ENCODE data around the gene SNAI1. TPM values are rescaled to one million over a fixed set of nuclear protein-coding genes. Genes with fewer than 3 reads are reported as not detected.
A peak's percentile ranks its signal among the peaks of the same experiment; 100 is the strongest.

Gene SNAI1
- total and polyA plus RNA-seq, 2 of the 4 experiments (the other 2 are of a cell fraction) = 0.54 to 13.7 TPM

DNA sequence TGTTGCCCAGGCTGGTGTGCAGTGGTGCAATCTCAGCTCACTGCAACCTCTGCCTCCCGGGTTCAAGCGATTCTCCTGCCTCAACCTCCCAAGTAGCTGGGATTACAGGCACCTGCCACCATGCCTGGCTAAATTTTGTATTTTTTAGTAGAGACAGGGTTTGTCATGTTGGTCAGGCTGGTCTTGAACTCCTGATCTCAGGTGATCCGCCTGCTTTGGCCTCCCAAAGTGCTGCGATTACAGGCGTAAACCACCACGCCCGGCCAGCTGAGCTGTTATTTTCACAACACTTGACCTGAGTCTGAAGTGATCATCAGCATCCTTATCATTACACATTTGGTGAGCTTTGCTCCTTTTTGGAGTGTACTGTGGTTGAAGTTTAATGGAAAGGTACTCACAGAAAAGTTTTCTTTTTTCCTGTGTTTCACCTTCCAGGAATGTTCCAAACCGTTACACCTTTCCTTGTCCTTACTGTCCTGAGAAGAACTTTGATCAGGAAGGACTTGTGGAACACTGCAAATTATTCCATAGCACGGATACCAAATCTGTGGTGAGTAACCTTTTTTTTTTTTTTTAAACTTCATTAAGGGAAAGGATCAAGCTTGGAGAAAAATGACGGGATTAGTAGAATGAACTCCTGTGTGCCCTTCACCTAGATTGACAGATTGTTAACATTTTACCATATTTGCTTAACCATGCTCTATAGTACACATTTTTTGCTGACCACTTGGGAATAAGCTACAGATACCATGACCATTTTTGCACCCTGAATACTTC, 36.9 kb upstream of the SNAI1 start:
- no peak overlapping the region for H2BK15ac ChIP-seq (ENCODE audit: low read depth, low read length)
- H2AK9ac ChIP-seq (replicated peaks; ENCODE audit: low read depth, low read length, poor library complexity) = no peak overlapping the region
- peaks cover 53% of the 10 kb centered on the region for H3K36me3 ChIP-seq (ENCODE audit: control insufficient read depth, insufficient read depth, low read length)
- peaks cover 22% of the 10 kb centered on the region for H4K20me1 ChIP-seq (ENCODE audit: insufficient read depth, low read length)
- H3K4ac ChIP-seq (ENCODE audit: low read depth, low read length) = no peak overlapping the region; the same call in 1 of the 2 replicates
- no peak overlapping the region for H2AFZ ChIP-seq (replicated peaks; ENCODE audit: low read length, poor library complexity)
- no TSS peak for BruUV-seq (replicated peaks)
- H4K8ac ChIP-seq (ENCODE audit: low read depth in 2 of 2, low read length in 2 of 2) = no peak overlapping the region
- POLR2A ChIA-PET (ENCODE audit: unreplicated experiment) = no interaction called here
- no peaks in the 10 kb centered on the region for H3K27me3 ChIP-seq (ENCODE audit: control insufficient read depth, insufficient read depth, low read length)
- no peak overlapping the region for H2AK5ac ChIP-seq (ENCODE audit: low read depth, low read length)
- TF ChIP-seq CHD1 (IDR thresholded peaks at IDR 0.05; ENCODE audit: low read depth, low read length) (no peak), MXI1 (IDR thresholded peaks at IDR 0.05; ENCODE audit: borderline replicate concordance, low read depth, low read length) (no peak), USF2 (IDR thresholded peaks at IDR 0.05; ENCODE audit: low read depth, low read length) (no peak), MAFK (IDR thresholded peaks at IDR 0.05; ENCODE audit: low read depth, low read length) (no peak), CTCF (conservative IDR thresholded peaks at IDR 0.05; ENCODE audit: low read depth, low read length) (no peak), BHLHE40 (IDR thresholded peaks at IDR 0.05; ENCODE audit: low read depth, low read length) (no peak), MAZ (IDR thresholded peaks at IDR 0.05; ENCODE audit: borderline replicate concordance, low read depth, low read length) (no peak)
- TF ChIP-seq, protein P1, sequence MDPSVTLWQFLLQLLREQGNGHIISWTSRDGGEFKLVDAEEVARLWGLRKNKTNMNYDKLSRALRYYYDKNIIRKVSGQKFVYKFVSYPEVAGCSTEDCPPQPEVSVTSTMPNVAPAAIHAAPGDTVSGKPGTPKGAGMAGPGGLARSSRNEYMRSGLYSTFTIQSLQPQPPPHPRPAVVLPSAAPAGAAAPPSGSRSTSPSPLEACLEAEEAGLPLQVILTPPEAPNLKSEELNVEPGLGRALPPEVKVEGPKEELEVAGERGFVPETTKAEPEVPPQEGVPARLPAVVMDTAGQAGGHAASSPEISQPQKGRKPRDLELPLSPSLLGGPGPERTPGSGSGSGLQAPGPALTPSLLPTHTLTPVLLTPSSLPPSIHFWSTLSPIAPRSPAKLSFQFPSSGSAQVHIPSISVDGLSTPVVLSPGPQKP (IDR thresholded peaks at IDR 0.05; ENCODE audit: borderline replicate concordance, low read depth, low read length) = no peak
- H3K18ac ChIP-seq (ENCODE audit: low read depth, low read length) = no peak overlapping the region
- dilution Hi-C loops (cut with HindIII; ENCODE audit: low sequenced_read_pairs, unreplicated experiment) = no loop called here
- no peak overlapping the region for H4K91ac ChIP-seq (ENCODE audit: insufficient read depth, low read depth, low read length)
- peak overlapping the region; percentile 8 for H2BK5ac ChIP-seq (ENCODE audit: low read depth, low read length, poor library complexity, severe bottlenecking)
- no peak overlapping the region for H2BK20ac ChIP-seq (ENCODE audit: low read depth, low read length)
- H3K9ac ChIP-seq (ENCODE audit: low read depth, low read length) = no peak overlapping the region
- H2BK120ac ChIP-seq (ENCODE audit: low read depth, low read length) = no peak overlapping the region
- H4K5ac ChIP-seq (ENCODE audit: low read depth, low read length) = no peak overlapping the region
- WGBS, 2 experiments (ENCODE audit: extremely low coverage in 2 of 2, insufficient read length in 1 of 2) = no CpG with 5 or more reads among the region's 10 CpGs
- no peak overlapping the region for H3K4me3 ChIP-seq (ENCODE audit: insufficient read depth, low read depth, low read length)
- intact Hi-C loops (cut with micrococcal nuclease) = no loop called here
- peaks cover 16% of the 10 kb centered on the region for H3K4me1 ChIP-seq (ENCODE audit: control insufficient read depth, insufficient read depth, low read length)
- no peak overlapping the region for H3K4me2 ChIP-seq (ENCODE audit: low read depth, low read length)
- no peak overlapping the region for H3K23ac ChIP-seq (ENCODE audit: low read depth, low read length)
- ATAC-seq (ENCODE audit: low read depth) (no peak), DNase-seq (no peak)
- peaks cover 17% of the 10 kb centered on the region for H3K9me1 ChIP-seq (ENCODE audit: insufficient read depth, low read length)
- no peak overlapping the region for H3K56ac ChIP-seq (ENCODE audit: extremely low read depth, insufficient read depth, low read length)
- H3K79me1 ChIP-seq (ENCODE audit: low read depth in 1 of 2, low read length in 2 of 2) = peaks cover 28 to 61% of the 10 kb centered on the region in 2 experiments
- CTCF ChIA-PET = interaction anchor here (0.6 kb wide), 2 partner anchors 14 to 124 kb away, joined by 3 to 4 read pairs; no protein-coding TSS in a partner anchor
- H3K14ac ChIP-seq (replicated peaks; ENCODE audit: low read depth, low read length) = no peak overlapping the region
- H3K9me3 ChIP-seq (ENCODE audit: control insufficient read depth, insufficient read depth, low read length) = no peaks in the 10 kb centered on the region
- in situ Hi-C loops (cut with MboI; ENCODE audit: low sequenced_read_pairs) = no loop called here
- H3K27ac ChIP-seq (ENCODE audit: insufficient read depth, low read length) = no peak overlapping the region

Measured in IMR-90 (cell line).